HG03025 (cell line): ENCODE results near the gene RNF112.

Experiments used
- ATAC-seq: cut with Tn5 transposase; IDR thresholded peaks from one replicate; pipeline ENCODE4 v1.9.1; 2021; ENCODE audit warnings: mild to moderate bottlenecking, moderate library complexity; ENCODE audit not compliant: unreplicated experiment, low FRiP score

The RNF112 gene

GRCh38 chr17:19387921-19388521, 23.0 kb upstream of the RNF112 start:
- no peak for ATAC-seq

- ATAC-seq = no peak
Observed at GRCh38 chr17:19388791-19389785, 21.9 kb upstream of the RNF112 start.

GRCh38 chr17:19390951-19391350, 20.1 kb upstream of the RNF112 start:
- ATAC-seq = no peak

- no peak for ATAC-seq
Observed at GRCh38 chr17:19391432-19391831, 19.6 kb upstream of the RNF112 start.

GRCh38 chr17:19392303-19392702, 18.7 kb upstream of the RNF112 start:
- no peak for ATAC-seq

- no peak for ATAC-seq
Observed at GRCh38 chr17:19397556-19398041, 13.4 kb upstream of the RNF112 start.

- no peak for ATAC-seq
Observed at GRCh38 chr17:19398301-19399181, 12.5 kb upstream of the RNF112 start.

GRCh38 chr17:19399750-19400450, 11.1 kb upstream of the RNF112 start:
- ATAC-seq = no peak

GRCh38 chr17:19401321-19402010, 9.6 kb upstream of the RNF112 start:
- ATAC-seq = no peak

- ATAC-seq = no peak
Observed at GRCh38 chr17:19402171-19402570, 8.9 kb upstream of the RNF112 start.

GRCh38 chr17:19403021-19403420, 8.0 kb upstream of the RNF112 start:
- no peak for ATAC-seq

- no peak for ATAC-seq
Observed at GRCh38 chr17:19404264-19404663, 6.8 kb upstream of the RNF112 start.

GRCh38 chr17:19405114-19405513, 5.9 kb upstream of the RNF112 start:
- no peak for ATAC-seq

- no peak for ATAC-seq
Observed at GRCh38 chr17:19407601-19408345, 3.3 kb upstream of the RNF112 start.

GRCh38 chr17:19408346-19408710, 2.7 kb upstream of the RNF112 start:
- no peak for ATAC-seq

GRCh38 chr17:19409066-19409465, 2.0 kb upstream of the RNF112 start:
- ATAC-seq = no peak

GRCh38 chr17:19409509-19409908, 1.5 kb upstream of the RNF112 start:
- ATAC-seq = no peak

- ATAC-seq = no peak
Observed at GRCh38 chr17:19410091-19410490, 941 bp upstream of the RNF112 start.

- ATAC-seq = no peak
Observed at GRCh38 chr17:19411631-19412030, 599 bp downstream of the RNF112 start.
